ENCODE results near the gene PAX8. TPM values are rescaled to one million over a fixed set of nuclear protein-coding genes. Genes with fewer than 3 reads are reported as not detected.

The PAX8 gene
- total RNA-seq, 1 donor from 2014 or later = 2.1 TPM

- no peak for TF ChIP-seq CTCF (IDR thresholded peaks at IDR 0.05; ENCODE audit: unreplicated experiment)
- Mint-ChIP-seq H3K4me1 (ENCODE audit: unreplicated experiment) (peaks cover 16% of the 10 kb centered on the region), H3K27me3 (ENCODE audit: unreplicated experiment) (peaks cover 11% of the 10 kb centered on the region), H3K27ac (ENCODE audit: unreplicated experiment) (no peak overlapping the region), H3K4me3 (ENCODE audit: unreplicated experiment) (no peak overlapping the region), H3K36me3 (ENCODE audit: low read depth, unreplicated experiment) (no peaks in the 10 kb centered on the region), H3K9me3 (ENCODE audit: unreplicated experiment) (no peaks in the 10 kb centered on the region)
- no peak for DNase-seq (ENCODE audit: low spot score)
These were observed 99.2 kb downstream of the PAX8 start for GRCh38 chr2:113179446-113180045.

GRCh38 chr2:113178891-113179290 lies 99.8 kb downstream of the PAX8 start:
- Mint-ChIP-seq H3K27me3 (ENCODE audit: unreplicated experiment) (peaks cover 11% of the 10 kb centered on the region), H3K4me3 (ENCODE audit: unreplicated experiment) (no peak overlapping the region), H3K27ac (ENCODE audit: unreplicated experiment) (no peak overlapping the region)

GRCh38 chr2:113178069-113178746 lies 100.5 kb downstream of the PAX8 start:
- Mint-ChIP-seq H3K36me3 (ENCODE audit: low read depth, unreplicated experiment) (no peaks in the 10 kb centered on the region), H3K27ac (ENCODE audit: unreplicated experiment) (no peak overlapping the region), H3K4me1 (ENCODE audit: unreplicated experiment) (peaks cover 18% of the 10 kb centered on the region), H3K4me3 (ENCODE audit: unreplicated experiment) (no peak overlapping the region), H3K27me3 (ENCODE audit: unreplicated experiment) (peaks cover 10% of the 10 kb centered on the region), H3K9me3 (ENCODE audit: unreplicated experiment) (no peaks in the 10 kb centered on the region)
- DNase-seq (ENCODE audit: low spot score) = no peak
- no peak for TF ChIP-seq CTCF (IDR thresholded peaks at IDR 0.05; ENCODE audit: unreplicated experiment)

More at GRCh38 chr2:113178891-113179290, 99.8 kb downstream of the PAX8 start:
- Mint-ChIP-seq H3K36me3 (ENCODE audit: low read depth, unreplicated experiment) (no peaks in the 10 kb centered on the region), H3K4me1 (ENCODE audit: unreplicated experiment) (peaks cover 16% of the 10 kb centered on the region), H3K9me3 (ENCODE audit: unreplicated experiment) (no peaks in the 10 kb centered on the region)
- no peak for TF ChIP-seq CTCF (IDR thresholded peaks at IDR 0.05; ENCODE audit: unreplicated experiment)
- DNase-seq (ENCODE audit: low spot score) = no peak

- DNase-seq (ENCODE audit: low spot score) = no peak
- Mint-ChIP-seq H3K27ac (ENCODE audit: unreplicated experiment) (no peak overlapping the region), H3K4me3 (ENCODE audit: unreplicated experiment) (no peak overlapping the region), H3K27me3 (ENCODE audit: unreplicated experiment) (peaks cover 11% of the 10 kb centered on the region), H3K36me3 (ENCODE audit: low read depth, unreplicated experiment) (no peaks in the 10 kb centered on the region), H3K9me3 (ENCODE audit: unreplicated experiment) (no peaks in the 10 kb centered on the region), H3K4me1 (ENCODE audit: unreplicated experiment) (peaks cover 14% of the 10 kb centered on the region)
- no peak for TF ChIP-seq CTCF (IDR thresholded peaks at IDR 0.05; ENCODE audit: unreplicated experiment)
These were observed 101.9 kb downstream of the PAX8 start for GRCh38 chr2:113176696-113177355.

Data from endothelial cell (in vitro differentiated cells).